ENCODE data around the gene KCNN4. TPM values are rescaled to one million over a fixed set of nuclear protein-coding genes. Genes with fewer than 3 reads are reported as not detected.
A peak's percentile ranks its signal among the peaks of the same experiment; 100 is the strongest.

Gene KCNN4
- total and polyA plus RNA-seq, 7 donors: 0.71 to 48.7 (median 3.3) TPM

GRCh38 chr19:43747557-43748204 lies 33.1 kb downstream of the KCNN4 start:
- H3K4me3 ChIP-seq: no peak overlapping the region
- TF ChIP-seq EP300 (IDR thresholded peaks at IDR 0.05) (no peak), POLR2AphosphoS5 (IDR thresholded peaks at IDR 0.05) (no peak), CTCF (IDR thresholded peaks at IDR 0.05) (no peak), POLR2A (IDR thresholded peaks at IDR 0.05) (no peak)
- WGBS, 2 donors: 88 to 91% methylated on average over 16 of the region's 16 CpGs
- DNase-seq: no peak
- no peaks in the 10 kb centered on the region for H3K9me3 ChIP-seq
- H3K27me3 ChIP-seq: no peaks in the 10 kb centered on the region
- H3K36me3 ChIP-seq: peaks cover 25 to 76% (median 40%) of the 10 kb centered on the region in 4 donors
- peaks cover 0 to 15% (median 6%) of the 10 kb centered on the region in 4 donors for H3K4me1 ChIP-seq
- no peak overlapping the region for H3K27ac ChIP-seq
- intact Hi-C loops (cut with DNase I): no loop called here

GRCh38 chr19:43743059-43743458 lies 37.7 kb downstream of the KCNN4 start:
- 91 to 95% methylated on average over 3 of the region's 3 CpGs for WGBS, 2 donors
- intact Hi-C loops (cut with DNase I): no loop called here
- peaks cover 9 to 96% (median 46%) of the 10 kb centered on the region in 4 donors for H3K36me3 ChIP-seq
- no peaks in the 10 kb centered on the region for H3K9me3 ChIP-seq
- H3K4me1 ChIP-seq: peaks cover 0 to 5% (median 0%) of the 10 kb centered on the region in 4 donors
- H3K27ac ChIP-seq: no peak overlapping the region
- H3K27me3 ChIP-seq: no peaks in the 10 kb centered on the region
- no peak overlapping the region for H3K4me3 ChIP-seq
- no peak for DNase-seq
- TF ChIP-seq EP300 (IDR thresholded peaks at IDR 0.05): no peak
- TF ChIP-seq POLR2A (IDR thresholded peaks at IDR 0.05): no peak
- no peak for TF ChIP-seq POLR2AphosphoS5 (IDR thresholded peaks at IDR 0.05)
- no peak for TF ChIP-seq CTCF (IDR thresholded peaks at IDR 0.05)

GRCh38 chr19:43741075-43741825 lies 39.5 kb downstream of the KCNN4 start:
- TF ChIP-seq EP300 (IDR thresholded peaks at IDR 0.05) (no peak), CTCF (IDR thresholded peaks at IDR 0.05) (no peak), POLR2AphosphoS5 (IDR thresholded peaks at IDR 0.05) (no peak), POLR2A (IDR thresholded peaks at IDR 0.05) (no peak)
- Histone ChIP-seq H3K4me3 (no peak overlapping the region), H3K36me3 (peaks cover 9 to 96% (median 44%) of the 10 kb centered on the region in 4 donors), H3K4me1 (peaks cover 0 to 5% (median 0%) of the 10 kb centered on the region in 4 donors), H3K9me3 (no peaks in the 10 kb centered on the region), H3K27ac (no peak overlapping the region), H3K27me3 (no peaks in the 10 kb centered on the region)
- WGBS, 2 donors: 84 to 94% methylated on average over 10 of the region's 10 CpGs
- intact Hi-C loops (cut with DNase I): no loop called here
- no peak for DNase-seq

- Histone ChIP-seq H3K27me3 (no peaks in the 10 kb centered on the region), H3K36me3 (peaks cover 9 to 91% (median 45%) of the 10 kb centered on the region in 4 donors), H3K9me3 (no peaks in the 10 kb centered on the region), H3K27ac (peak overlapping the region in 2 of 4 donors; percentile 36 to 52), H3K4me3 (no peak overlapping the region), H3K4me1 (peaks cover 0 to 5% (median 0%) of the 10 kb centered on the region in 4 donors)
- TF ChIP-seq CTCF (IDR thresholded peaks at IDR 0.05) (no peak), POLR2AphosphoS5 (IDR thresholded peaks at IDR 0.05) (no peak), POLR2A (IDR thresholded peaks at IDR 0.05) (peak in 1 of 2 donors; percentile 16)
- DNase-seq: no peak
- 20 to 67% methylated on average over 16 of the region's 16 CpGs for WGBS, 2 donors
- intact Hi-C loops (cut with DNase I): no loop called here
Observed at GRCh38 chr19:43739439-43740235, 41.1 kb downstream of the KCNN4 start.

All from sigmoid colon (tissue), 7 donors.